Neural cell (in vitro differentiated cells): ENCODE data around the gene THRB. TPM values are rescaled to one million over a fixed set of nuclear protein-coding genes. Genes with fewer than 3 reads are reported as not detected.

Source experiments
- H2AFZ ChIP-seq: fragments of 200-600, 300-800 bp; sonication (generic), shearing (Covaris generic); 2 replicates; pipeline ENCODE4 v1.6.0; 2014; ENCODE audit warnings: low read depth, mild to moderate bottlenecking, antibody characterized with exemption, low read length, moderate library complexity
- H3F3A ChIP-seq: fragments of 200-600 bp; shearing (Covaris generic); 2 replicates; pipeline ENCODE4 v1.6.1; 2016; ENCODE audit warnings: mild to moderate bottlenecking, moderate library complexity, mixed read lengths, antibody characterized with exemption, low read length; ENCODE audit not compliant: insufficient read depth, poor library complexity, severe bottlenecking
- H3K27ac ChIP-seq: fragments of 200-600, 300-800 bp; sonication (generic), shearing (Covaris generic); 2 replicates; pipeline ENCODE4 v1.5.1; 2014; ENCODE audit warnings: mild to moderate bottlenecking, low read length, moderate library complexity
- H3K27me3 ChIP-seq: fragments of 300-800, 200-600 bp; sonication (generic), shearing (Covaris generic); 2 replicates; pipeline ENCODE4 v1.6.0; 2014; ENCODE audit warnings: mild to moderate bottlenecking, low read depth, low read length, moderate library complexity; ENCODE audit not compliant: insufficient read depth
- H3K36me3 ChIP-seq: fragments of 300-800, 200-600 bp; sonication (generic), shearing (Covaris generic); 2 replicates; pipeline ENCODE4 v1.5.1; 2014; ENCODE audit warnings: mild to moderate bottlenecking, antibody characterized with exemption, low read length, moderate library complexity; ENCODE audit not compliant: insufficient read depth
- H3K4me2 ChIP-seq: fragments of 300-800, 200-600 bp; sonication (generic), shearing (Covaris generic); 2 replicates; pipeline ENCODE4 v1.6.0; 2014; ENCODE audit warnings: mild to moderate bottlenecking, low read length
- H3K4me3 ChIP-seq: fragments of 300-800, 200-600 bp; sonication (generic), shearing (Covaris generic); 2 replicates; pipeline ENCODE4 v1.5.1; 2014; ENCODE audit warnings: mild to moderate bottlenecking, low read length, moderate library complexity
- H3K79me2 ChIP-seq: fragments of 200-600 bp; shearing (Covaris generic); replicated peaks from 2 replicates; pipeline ENCODE4 v1.6.0; 2014; ENCODE audit warnings: mild to moderate bottlenecking, low read length, moderate library complexity; ENCODE audit not compliant: insufficient read depth
- H3K9ac ChIP-seq: fragments of 300-800, 200-600 bp; sonication (generic), shearing (Covaris generic); 2 replicates; pipeline ENCODE4 v1.6.1; 2016; ENCODE audit warnings: mild to moderate bottlenecking, low read length, mixed read lengths
- H3K9me2 ChIP-seq: fragments of 200-600 bp; shearing (Covaris generic); 2 replicates; pipeline ENCODE4 v1.6.1; 2016; ENCODE audit warnings: mild to moderate bottlenecking, low read length, mixed read lengths; ENCODE audit not compliant: insufficient read depth
- H3K9me3 ChIP-seq: fragments of 200-600, 300-800 bp; sonication (generic), shearing (Covaris generic); 2 replicates; pipeline ENCODE4 v1.6.1; 2016; ENCODE audit warnings: mild to moderate bottlenecking, mixed run types, low read length, moderate library complexity, mixed read lengths
- H4K20me1 ChIP-seq: fragments of 200-600 bp; shearing (Covaris generic); 2 replicates; pipeline ENCODE4 v1.6.1; 2016; ENCODE audit warnings: mild to moderate bottlenecking, mixed run types; ENCODE audit not compliant: insufficient read depth
- CTCF ChIP-seq: fragments of 450-650 bp; IDR thresholded peaks from 2 replicates; pipeline ENCODE4 v1.5.1; 2014; ENCODE audit warnings: antibody characterized with exemption, mild to moderate bottlenecking, moderate library complexity; ENCODE audit not compliant: poor library complexity, severe bottlenecking
- EP300 ChIP-seq: fragments of 450-650 bp; conservative IDR thresholded peaks from 2 replicates; pipeline ENCODE4 v1.6.1; 2014; ENCODE audit warnings: antibody characterized with exemption, mild to moderate bottlenecking, moderate library complexity; ENCODE audit not compliant: poor library complexity, severe bottlenecking
- EZH2 ChIP-seq: fragments of 200-600, 300-800 bp; shearing (Covaris generic), sonication (generic); IDR thresholded peaks from 2 replicates; pipeline ENCODE4 v1.6.1; 2014; ENCODE audit warnings: antibody characterized with exemption, low read length, borderline replicate concordance, mild to moderate bottlenecking; ENCODE audit not compliant: insufficient read depth, poor library complexity, severe bottlenecking
- MXI1 ChIP-seq: fragments of 450-650 bp; conservative IDR thresholded peaks from 2 replicates; pipeline ENCODE4 v1.6.1; 2014; ENCODE audit warnings: antibody characterized with exemption, mild to moderate bottlenecking; ENCODE audit not compliant: poor library complexity, severe bottlenecking
- POLR2AphosphoS5 ChIP-seq: IDR thresholded peaks from 2 replicates; pipeline ENCODE4 v1.6.1; 2012
- RAD21 ChIP-seq: fragments of 450-650 bp; conservative IDR thresholded peaks from 2 replicates; pipeline ENCODE4 v1.6.1; 2014; ENCODE audit warnings: antibody characterized with exemption, mild to moderate bottlenecking, moderate library complexity
- REST ChIP-seq: IDR thresholded peaks from 2 replicates; pipeline ENCODE4 v1.6.1; 2012; ENCODE audit warnings: borderline replicate concordance
- SMC3 ChIP-seq: fragments of 450-650 bp; conservative IDR thresholded peaks from 2 replicates; pipeline ENCODE4 v1.6.1; 2014; ENCODE audit warnings: antibody characterized with exemption, mild to moderate bottlenecking, moderate library complexity; ENCODE audit not compliant: poor library complexity
- TAF1 ChIP-seq: IDR thresholded peaks from 2 replicates; pipeline ENCODE4 v1.6.1; 2012; ENCODE audit warnings: low read depth
- polyA plus RNA-seq: library from polyadenylated mRNA; depleted of rRNA; stranded (reverse); fragments of >200 nt; gene quantifications from 2 replicates; pipeline ENCODE4 v1.2.3, GENCODE V29; 2014

Gene THRB
- polyA plus RNA-seq, 1 donor from 2014 or later, result 1.7 TPM

- H3F3A ChIP-seq, result no peaks in the 10 kb centered on the region
- H3K27me3 ChIP-seq, result no peaks in the 10 kb centered on the region
- H3K9me3 ChIP-seq, result no peaks in the 10 kb centered on the region
- H3K36me3 ChIP-seq, result no peaks in the 10 kb centered on the region
- no peak for TF ChIP-seq POLR2AphosphoS5
- TF ChIP-seq CTCF, result no peak
- TF ChIP-seq MXI1, result no peak
- no peak for TF ChIP-seq EZH2
- TF ChIP-seq EP300, result no peak
- no peak for TF ChIP-seq SMC3
- no peak for TF ChIP-seq RAD21
- no peak for TF ChIP-seq REST
- TF ChIP-seq TAF1, result no peak
- H3K27ac ChIP-seq, result no peak overlapping the region
- no peaks in the 10 kb centered on the region for H3K79me2 ChIP-seq
- no peak overlapping the region for H3K4me3 ChIP-seq
- H2AFZ ChIP-seq, result no peak overlapping the region
- no peak overlapping the region for H3K4me2 ChIP-seq
- no peak overlapping the region for H3K9ac ChIP-seq
- no peaks in the 10 kb centered on the region for H4K20me1 ChIP-seq
- no peaks in the 10 kb centered on the region for H3K9me2 ChIP-seq
Measured at GRCh38 chr3:24512564-24513197, 18.0 kb upstream of the THRB start.

GRCh38 chr3:24510030-24510648, 15.5 kb upstream of the THRB start:
- Histone ChIP-seq H3K9me2 (no peaks in the 10 kb centered on the region), H3K36me3 (no peaks in the 10 kb centered on the region), H3K9me3 (no peaks in the 10 kb centered on the region), H3K79me2 (no peaks in the 10 kb centered on the region), H3K4me3 (no peak overlapping the region), H3K9ac (no peak overlapping the region), H3K27ac (no peak overlapping the region), H4K20me1 (no peaks in the 10 kb centered on the region), H2AFZ (no peak overlapping the region), H3K4me2 (no peak overlapping the region), H3F3A (no peaks in the 10 kb centered on the region), H3K27me3 (no peaks in the 10 kb centered on the region)
- TF ChIP-seq TAF1 (no peak), EZH2 (no peak), RAD21 (no peak), MXI1 (no peak), POLR2AphosphoS5 (no peak), CTCF (no peak), SMC3 (no peak), EP300 (no peak), REST (no peak)
